RWPE1 (cell line): ENCODE data around the gene GALNT18.

Source experiments
- CTCF ChIA-PET: fragments of 350-600 bp; sonication (Branson Sonifier 250); formaldehyde crosslinking; extraction: SDS; loops from one replicate; lab custom pipeline; 2021; lab: Yijun Ruan, JAX
- POLR2A ChIA-PET: fragments of 400-600 bp; formaldehyde crosslinking; extraction: SDS; loops from one replicate; lab custom pipeline; 2020; ENCODE audit warnings: antibody characterized with exemption; ENCODE audit not compliant: low non-redundant PET; lab: Yijun Ruan, JAX
- DNase-seq: peaks from one replicate; pipeline ENCODE4 v3.0.0; 2012; ENCODE audit warnings: low spot score
- H3K27ac ChIP-seq: fragments of 450-650 bp; 2 replicates; pipeline ENCODE4 v1.5.1; 2017
- CTCF ChIP-seq: fragments of 450-650 bp; conservative IDR thresholded peaks from 2 replicates; pipeline ENCODE4 v1.5.1; 2017; ENCODE audit warnings: low read depth, mild to moderate bottlenecking

GALNT18 gene

GRCh38 chr11:11563200-11563975 is 58.4 kb downstream of the GALNT18 start:
- no peak overlapping the region for H3K27ac ChIP-seq

GRCh38 chr11:11561991-11562390 is 59.8 kb downstream of the GALNT18 start:
- POLR2A ChIA-PET, result no interaction called here
- no peak overlapping the region for H3K27ac ChIP-seq
- TF ChIP-seq CTCF, result no peak
- CTCF ChIA-PET, result no interaction called here
- no peak for DNase-seq

More at GRCh38 chr11:11563200-11563975, 58.4 kb downstream of the GALNT18 start:
- TF ChIP-seq CTCF, result no peak
- DNase-seq, result no peak
- POLR2A ChIA-PET, result no interaction called here
- CTCF ChIA-PET, result interaction anchor here (0.5 kb wide), 1 partner anchor 44 kb away, joined by 3 read pairs; no protein-coding TSS in a partner anchor

GRCh38 chr11:11558826-11559225 is 63.0 kb downstream of the GALNT18 start:
- TF ChIP-seq CTCF, result no peak
- CTCF ChIA-PET, result interaction anchor here (1.4 kb wide), 1 partner anchor 62 kb away, joined by 10 read pairs; the partner anchor contains the start of gene GALNT18

GRCh38 chr11:11558396-11558795 is 63.4 kb downstream of the GALNT18 start:
- peak; percentile 51 for DNase-seq
- ChIA-PET CTCF (interaction anchor here (1.4 kb wide), 1 partner anchor 62 kb away, joined by 10 read pairs; the partner anchor contains the start of gene GALNT18), POLR2A (no interaction called here)
- H3K27ac ChIP-seq, result peak overlapping the region; percentile 77
- TF ChIP-seq CTCF, result no peak

More at GRCh38 chr11:11558826-11559225, 63.0 kb downstream of the GALNT18 start:
- POLR2A ChIA-PET, result no interaction called here
- DNase-seq, result no peak
- peak overlapping the region; percentile 77 for H3K27ac ChIP-seq

GRCh38 chr11:11555208-11555607 is 66.6 kb downstream of the GALNT18 start:
- DNase-seq, result no peak
- TF ChIP-seq CTCF, result no peak
- ChIA-PET CTCF (no interaction called here), POLR2A (no interaction called here)
- no peak overlapping the region for H3K27ac ChIP-seq

GRCh38 chr11:11553573-11553972 is 68.2 kb downstream of the GALNT18 start:
- TF ChIP-seq CTCF, result no peak
- H3K27ac ChIP-seq, result no peak overlapping the region
- DNase-seq, result no peak
- ChIA-PET CTCF (no interaction called here), POLR2A (no interaction called here)
